NCI-H345 treated with DMSO at 0.1 percent for 48 hours (cell line): Measurements from ENCODE around the gene TTC23.
"Not testable (repeated sequence)": the region's sequence is repeated elsewhere in the genome, so short reads cannot be mapped to it uniquely, and the experiment has no call there.

Source experiments
- DNase-seq: peaks from one replicate; lab custom pipeline; 2025; ENCODE audit not compliant: unreplicated experiment; lab: John Stamatoyannopoulos, UW

The TTC23 gene

GRCh38 chr15:99122831-99123712 lies 126.3 kb downstream of the TTC23 start:
- DNase-seq: no peak

DNA sequence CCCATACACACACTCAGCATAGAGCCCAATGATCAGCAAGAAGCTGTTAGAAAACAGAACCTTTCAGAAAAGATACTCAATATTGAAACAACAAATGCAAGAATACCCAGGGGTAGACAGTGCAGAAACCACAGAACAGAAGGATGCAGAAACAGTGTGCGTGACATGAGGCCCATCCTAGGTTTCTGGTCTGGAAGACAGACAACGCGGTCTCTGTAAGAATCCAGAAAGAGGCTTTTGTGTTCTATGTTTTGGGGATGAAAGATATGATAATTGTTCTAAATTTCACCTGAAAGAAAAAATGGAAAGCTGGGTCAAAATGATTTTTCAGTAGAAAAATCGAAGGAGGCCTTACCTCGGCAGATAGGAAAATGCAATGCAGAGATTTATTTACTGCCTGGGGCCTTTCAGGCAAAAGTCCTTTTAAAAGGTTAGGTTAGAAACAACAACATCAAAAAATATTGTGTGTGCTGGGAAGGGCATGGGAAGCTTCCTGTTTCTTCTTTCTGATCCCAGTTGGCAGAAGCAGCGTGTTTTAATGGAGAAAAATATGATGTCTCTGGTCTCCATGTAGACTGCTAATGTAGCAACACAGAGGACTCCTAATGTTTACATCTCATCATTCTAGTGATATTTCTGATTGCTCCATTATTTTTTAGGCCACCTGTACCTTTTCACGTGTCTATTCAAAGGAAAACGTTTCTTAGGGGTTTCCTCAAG lies 127.5 kb downstream of the TTC23 start:
- DNase-seq: no peak

GRCh38 chr15:99121207-99121606 lies 128.2 kb downstream of the TTC23 start:
- DNase-seq: no peak

DNA sequence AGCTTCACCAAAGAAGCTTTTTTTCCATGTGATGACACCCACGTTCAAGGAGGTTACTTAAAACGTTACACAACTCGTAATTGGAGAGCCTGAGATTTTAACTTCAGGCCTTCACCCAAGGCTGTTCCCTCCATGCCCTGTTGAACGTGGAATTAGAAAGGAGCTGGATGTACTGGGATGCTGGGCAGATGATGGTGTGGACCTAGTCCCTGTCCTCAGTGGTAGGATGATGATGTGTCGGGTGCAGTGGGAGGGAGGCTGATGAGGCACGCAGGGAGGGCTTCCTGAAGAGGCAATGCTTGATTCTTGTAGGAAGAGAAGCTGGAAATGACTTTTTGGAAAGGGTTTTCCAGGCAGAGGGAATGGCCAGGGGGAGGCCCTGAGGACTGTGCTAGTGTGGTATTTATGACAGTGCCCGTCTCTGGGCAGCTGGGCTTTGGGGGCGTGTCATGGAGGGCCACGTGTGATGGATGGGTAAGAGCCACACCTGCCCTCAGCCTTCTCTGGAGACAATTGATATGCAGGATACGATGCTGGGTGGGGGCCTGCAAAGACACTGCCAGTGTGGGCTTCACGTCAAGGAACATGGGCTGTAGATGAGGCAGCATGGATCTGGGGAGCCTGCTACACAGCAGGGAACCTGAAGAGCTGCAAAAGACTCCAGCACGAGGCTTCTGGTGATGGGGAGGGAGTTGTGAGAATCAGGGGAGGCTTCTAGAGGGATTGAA lies 129.2 kb downstream of the TTC23 start:
- no peak for DNase-seq

DNA sequence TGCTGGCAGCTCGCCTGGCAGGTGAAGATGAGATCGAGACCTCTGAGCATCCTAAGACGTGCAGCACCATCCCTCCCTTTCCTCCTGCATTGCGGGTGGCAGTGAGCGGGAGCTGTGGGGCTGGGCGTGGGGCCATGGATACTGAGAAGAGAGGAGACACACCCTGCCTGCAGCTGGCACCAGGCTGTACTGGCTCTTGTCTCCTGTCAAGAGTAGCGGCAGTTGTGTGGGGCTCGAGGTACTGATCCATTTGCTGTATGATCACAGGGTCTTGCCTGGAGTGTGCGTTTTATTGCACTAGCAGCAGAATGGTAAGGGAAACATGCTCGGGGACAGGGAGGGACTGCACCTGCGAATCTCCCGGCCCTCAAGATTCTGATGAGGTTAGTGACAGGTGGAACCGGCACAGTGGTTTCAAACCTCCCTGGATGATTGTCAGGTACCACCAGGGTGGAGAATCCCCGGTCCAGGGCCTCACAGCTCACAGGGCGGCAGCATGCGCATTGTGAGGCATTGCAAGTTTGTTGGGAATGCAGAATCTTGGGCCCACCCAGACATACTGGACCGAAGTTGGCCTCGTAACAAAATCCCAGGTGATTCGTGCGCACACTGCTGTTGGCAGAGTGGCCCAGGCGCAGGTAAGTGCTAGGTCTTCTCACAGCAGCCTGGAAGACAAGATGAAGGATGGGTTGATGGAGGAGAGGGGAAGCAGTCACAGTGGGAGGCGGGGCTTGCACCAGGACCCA lies 130.4 kb downstream of the TTC23 start:
- DNase-seq: no peak

DNA sequence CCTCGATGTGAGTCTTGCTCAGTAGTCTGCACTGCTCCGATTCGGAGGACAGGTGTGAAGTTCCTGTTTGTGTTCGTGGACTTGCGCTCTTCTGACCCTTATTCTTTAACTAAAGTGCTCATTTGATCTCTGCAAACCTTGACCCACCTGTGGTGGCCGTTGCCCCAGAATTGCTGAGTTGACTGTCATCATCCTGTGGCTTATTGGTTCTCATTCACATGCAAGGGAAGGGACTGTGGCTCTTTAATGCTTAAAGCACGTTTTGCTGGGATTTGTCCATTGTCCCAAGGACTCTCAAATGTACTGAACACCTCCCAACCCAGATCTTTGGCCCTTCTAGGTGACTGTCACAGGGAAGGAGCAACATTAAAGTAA lies 131.1 kb downstream of the TTC23 start:
- DNase-seq: no peak

DNA sequence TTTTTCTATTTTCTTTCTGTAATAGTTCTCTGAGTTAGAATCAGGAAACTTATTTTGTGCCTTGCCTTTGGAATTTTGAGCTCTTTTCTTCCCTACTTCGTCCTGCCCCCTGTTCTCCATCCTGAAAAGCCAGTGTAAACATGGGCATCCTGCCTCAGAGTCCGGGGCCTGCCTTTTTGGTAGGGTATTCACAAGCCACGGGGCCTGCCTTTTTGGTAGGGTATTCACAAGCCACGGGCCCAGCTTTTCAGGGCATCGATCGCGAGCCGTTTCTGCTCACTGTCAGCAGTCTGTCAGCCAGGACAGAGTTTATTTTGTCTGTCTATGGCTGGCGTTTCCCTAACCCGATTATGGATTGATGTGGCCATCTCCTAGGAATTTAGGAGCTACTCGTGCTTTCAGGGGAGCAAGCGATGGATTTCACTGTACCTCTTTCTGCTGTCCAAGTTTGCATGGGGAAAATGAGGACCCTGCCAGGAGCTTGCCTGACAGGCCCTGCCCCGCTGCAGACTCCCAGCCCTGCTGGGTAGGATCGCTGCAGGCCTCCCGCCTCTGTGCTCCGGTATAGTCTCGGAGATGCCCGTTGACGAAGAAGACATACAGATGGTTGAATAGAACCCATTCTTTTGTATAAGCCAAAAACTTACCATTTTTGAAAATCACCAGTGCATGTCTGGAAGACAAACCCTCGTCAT lies 131.7 kb downstream of the TTC23 start:
- DNase-seq: no peak

- DNase-seq: no peak
These were observed 132.3 kb downstream of the TTC23 start for GRCh38 chr15:99117111-99117510.

DNA sequence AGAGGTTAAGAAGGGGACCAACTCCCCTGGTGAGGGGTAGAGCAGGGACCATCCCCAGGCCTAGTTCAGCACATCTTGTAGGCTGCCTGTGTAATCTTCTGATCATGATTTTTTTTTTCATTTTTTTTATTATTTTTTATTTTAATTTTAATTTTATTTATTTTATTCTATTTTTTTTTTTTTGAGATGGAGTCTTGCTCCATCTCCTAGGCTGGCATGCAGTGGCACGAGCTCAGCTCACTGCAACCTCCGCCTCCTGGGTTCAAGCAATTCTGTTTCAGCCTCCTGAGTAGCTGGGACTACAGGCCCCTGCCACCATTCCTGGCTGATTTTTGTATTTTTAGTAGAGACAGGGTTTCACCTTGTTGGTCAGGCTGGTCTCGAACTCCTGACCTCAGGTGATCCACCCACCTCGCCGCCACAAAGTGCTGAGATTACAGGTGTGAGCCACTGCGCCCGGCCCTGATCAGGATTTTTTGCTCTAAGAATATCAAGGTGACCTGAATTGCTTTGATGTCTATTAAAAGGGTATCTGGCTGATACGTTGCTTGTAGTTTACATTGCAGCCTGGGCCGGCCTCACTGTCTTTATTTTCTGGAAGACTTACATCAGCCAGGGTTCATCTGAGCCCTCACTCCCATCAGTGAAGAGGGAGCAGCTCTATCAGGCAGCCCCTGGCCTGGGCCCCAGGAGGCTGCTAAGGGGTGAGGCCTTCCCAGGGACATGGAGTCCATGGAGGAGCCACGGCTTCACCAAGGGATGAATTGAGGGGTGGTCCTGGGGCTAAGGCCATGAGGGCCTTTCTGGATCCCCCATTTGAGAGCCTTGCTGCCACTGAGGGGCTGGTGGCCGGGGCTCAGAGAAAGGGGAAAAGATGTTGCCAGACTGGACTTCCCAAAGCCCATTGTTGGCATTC lies 133.8 kb downstream of the TTC23 start:
- no peak for DNase-seq

- DNase-seq: no peak
These were observed 134.7 kb downstream of the TTC23 start for GRCh38 chr15:99114511-99115299.

- no peak for DNase-seq
These were observed 135.7 kb downstream of the TTC23 start for GRCh38 chr15:99113547-99114271.

DNA sequence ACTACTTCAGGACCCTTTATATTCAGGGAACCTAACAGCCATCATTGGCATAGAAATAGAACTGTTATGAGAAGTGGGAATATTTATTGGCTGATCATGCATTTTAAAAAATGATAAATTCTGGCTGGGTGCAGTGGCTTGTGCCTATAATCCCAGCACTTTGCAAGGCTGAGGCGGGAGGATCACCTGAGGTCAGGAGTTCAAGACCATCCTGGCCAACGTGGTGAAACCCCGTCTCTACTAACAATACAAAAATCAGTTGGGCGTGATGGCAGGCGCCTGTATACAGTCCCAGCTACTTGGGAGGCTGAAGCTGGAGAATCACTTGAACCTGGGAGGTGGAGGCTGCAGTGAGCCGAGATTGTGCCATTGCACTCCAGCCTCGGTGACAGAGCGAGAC lies 137.7 kb downstream of the TTC23 start:
- not testable (repeated sequence) for DNase-seq

- DNase-seq: no peak
These were observed 138.6 kb downstream of the TTC23 start for GRCh38 chr15:99110581-99111320.

DNA sequence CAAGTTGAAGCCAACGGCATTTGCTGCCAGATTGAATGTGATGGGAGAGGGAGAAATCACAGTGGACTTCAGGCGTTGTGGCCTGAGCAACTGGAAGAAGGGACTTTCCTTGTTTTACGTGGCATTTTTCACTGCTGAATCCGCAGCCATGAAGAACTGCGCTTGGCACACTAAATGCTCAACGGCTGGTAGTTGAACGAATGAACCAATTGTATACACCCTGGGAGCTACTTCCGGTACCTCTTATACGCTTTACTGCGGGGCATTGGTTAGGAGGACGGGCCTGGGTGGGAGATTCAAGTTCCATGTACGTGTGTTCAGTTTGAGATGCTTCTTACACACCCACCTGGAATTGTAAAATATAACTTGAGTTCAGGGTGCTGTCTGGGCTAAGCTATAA lies 139.3 kb downstream of the TTC23 start:
- no peak for DNase-seq

- no peak for DNase-seq
These were observed 139.8 kb downstream of the TTC23 start for GRCh38 chr15:99109555-99110021.

- no peak for DNase-seq
These were observed 140.4 kb downstream of the TTC23 start for GRCh38 chr15:99108993-99109392.
